ENCODE results near the gene DHRS7. TPM values are rescaled to one million over a fixed set of nuclear protein-coding genes. Genes with fewer than 3 reads are reported as not detected.

The DHRS7 gene
- total RNA-seq, 3 donors from 2014 or later: 85.9 to 92.8 (median 89.8) TPM

DNA sequence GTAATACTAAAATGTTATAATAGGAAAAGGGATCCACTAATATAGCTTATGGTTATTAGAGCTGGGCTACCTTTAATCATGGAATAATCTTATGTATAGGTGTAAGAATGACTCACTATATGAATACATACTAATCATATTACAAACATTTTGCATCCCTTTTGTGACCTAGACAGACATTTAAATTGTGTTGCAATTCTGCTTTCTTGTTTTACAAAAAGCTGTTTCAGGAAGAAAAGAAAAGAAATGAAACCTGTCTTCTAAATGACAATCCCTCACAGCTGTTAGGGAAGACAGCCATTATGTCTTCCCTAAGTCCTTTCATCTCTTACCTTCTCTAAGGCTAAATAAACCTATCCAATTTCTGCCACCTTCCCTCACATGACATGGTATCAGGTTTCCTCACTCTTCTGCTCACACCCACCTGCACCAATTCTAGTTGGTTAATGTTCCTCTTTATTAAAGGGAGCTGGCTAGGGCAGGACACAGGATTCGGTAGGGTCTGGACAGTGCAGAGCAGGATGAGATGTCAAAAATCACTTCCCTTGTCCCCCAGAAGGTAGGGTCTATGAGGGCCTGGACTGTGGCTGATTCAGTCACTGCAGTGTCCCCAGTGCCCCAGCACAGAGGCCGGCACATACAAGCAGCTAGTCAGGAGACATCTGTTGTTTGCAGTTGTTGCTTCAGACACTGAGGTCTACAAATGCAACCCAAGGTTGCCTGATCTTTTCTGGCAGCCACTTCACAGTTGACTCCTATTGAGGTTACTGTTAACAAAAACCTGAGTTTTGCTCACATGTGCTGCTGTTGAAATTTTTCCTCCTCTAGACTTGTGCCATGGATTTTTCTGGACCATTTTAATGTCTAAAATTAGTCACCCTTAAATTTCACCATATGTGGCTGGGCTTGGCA lies 3.7 kb downstream of the DHRS7 start:
- intact Hi-C loops (cut with DNase I; ENCODE audit: low total_unique reads): no loop called here
- TF ChIP-seq, protein P1, sequence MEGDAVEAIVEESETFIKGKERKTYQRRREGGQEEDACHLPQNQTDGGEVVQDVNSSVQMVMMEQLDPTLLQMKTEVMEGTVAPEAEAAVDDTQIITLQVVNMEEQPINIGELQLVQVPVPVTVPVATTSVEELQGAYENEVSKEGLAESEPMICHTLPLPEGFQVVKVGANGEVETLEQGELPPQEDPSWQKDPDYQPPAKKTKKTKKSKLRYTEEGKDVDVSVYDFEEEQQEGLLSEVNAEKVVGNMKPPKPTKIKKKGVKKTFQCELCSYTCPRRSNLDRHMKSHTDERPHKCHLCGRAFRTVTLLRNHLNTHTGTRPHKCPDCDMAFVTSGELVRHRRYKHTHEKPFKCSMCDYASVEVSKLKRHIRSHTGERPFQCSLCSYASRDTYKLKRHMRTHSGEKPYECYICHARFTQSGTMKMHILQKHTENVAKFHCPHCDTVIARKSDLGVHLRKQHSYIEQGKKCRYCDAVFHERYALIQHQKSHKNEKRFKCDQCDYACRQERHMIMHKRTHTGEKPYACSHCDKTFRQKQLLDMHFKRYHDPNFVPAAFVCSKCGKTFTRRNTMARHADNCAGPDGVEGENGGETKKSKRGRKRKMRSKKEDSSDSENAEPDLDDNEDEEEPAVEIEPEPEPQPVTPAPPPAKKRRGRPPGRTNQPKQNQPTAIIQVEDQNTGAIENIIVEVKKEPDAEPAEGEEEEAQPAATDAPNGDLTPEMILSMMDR (IDR thresholded peaks at IDR 0.05): no peak
- TF ChIP-seq POLR2A (IDR thresholded peaks at IDR 0.05) (no peak), POLR2AphosphoS5 (IDR thresholded peaks at IDR 0.05) (peak in 1 of 3 donors; percentile 52)
- Histone ChIP-seq H3K4me1 (peaks cover 0 to 4% of the 10 kb centered on the region in 2 donors), H3K27ac (peak overlapping the region in 1 of 2 donors; percentile 52), H3K4me3 (no peak overlapping the region), H3K27me3 (no peaks in the 10 kb centered on the region), H3K36me3 (no peaks in the 10 kb centered on the region), H3K9me3 (no peaks in the 10 kb centered on the region)
- DNase-seq (ENCODE audit: low spot score in 2 of 2): no peak

DNA sequence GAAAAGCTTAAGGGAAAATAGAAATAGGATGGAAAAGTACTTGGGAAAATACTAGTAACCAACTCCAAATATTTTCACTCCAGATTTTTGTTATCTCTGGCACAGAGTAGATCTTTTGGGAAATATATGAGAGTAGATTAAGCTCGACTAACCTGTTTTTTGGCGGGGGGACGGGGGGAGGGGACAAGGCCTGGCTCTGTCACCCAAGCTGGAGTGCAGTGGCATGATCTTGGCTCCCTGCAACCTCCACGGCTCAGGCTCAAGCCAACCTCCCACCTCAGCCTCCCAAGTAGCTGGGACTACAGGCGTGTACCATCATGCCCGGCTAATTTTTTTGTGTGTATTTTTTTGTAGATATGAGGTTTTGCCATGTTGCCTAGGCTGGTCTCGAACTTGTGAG lies 4.8 kb downstream of the DHRS7 start:
- no peak overlapping the region for H3K4me3 ChIP-seq
- TF ChIP-seq POLR2A (IDR thresholded peaks at IDR 0.05): no peak
- no peak for TF ChIP-seq POLR2AphosphoS5 (IDR thresholded peaks at IDR 0.05)
- no peaks in the 10 kb centered on the region for H3K9me3 ChIP-seq
- no peak for DNase-seq (ENCODE audit: low spot score in 2 of 2)
- intact Hi-C loops (cut with DNase I; ENCODE audit: low total_unique reads): no loop called here
- no peak overlapping the region for H3K27ac ChIP-seq
- no peaks in the 10 kb centered on the region for H3K27me3 ChIP-seq
- no peaks in the 10 kb centered on the region for H3K36me3 ChIP-seq
- peaks cover 0 to 4% of the 10 kb centered on the region in 2 donors for H3K4me1 ChIP-seq

DNA sequence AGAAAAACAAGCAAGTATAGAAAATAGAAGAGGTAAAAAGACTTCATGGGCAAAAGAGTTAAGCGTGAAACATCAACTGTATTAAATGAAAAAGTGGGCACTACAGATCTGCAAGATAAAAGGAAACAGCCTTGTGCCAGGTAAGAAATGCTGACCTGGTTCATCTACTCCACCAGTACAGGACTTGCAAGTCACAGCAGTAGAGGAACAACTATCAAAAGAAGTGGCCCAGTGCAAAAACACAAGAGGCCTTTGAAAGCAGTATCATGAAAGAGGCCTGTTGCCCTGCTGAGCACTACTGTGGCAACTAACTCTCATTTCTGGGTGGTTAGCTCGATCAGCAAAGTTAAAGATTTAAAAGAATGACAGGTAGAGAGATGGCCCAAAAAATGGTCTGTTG lies 10.5 kb downstream of the DHRS7 start:
- DNase-seq (ENCODE audit: low spot score in 2 of 2): no peak
- intact Hi-C loops (cut with DNase I; ENCODE audit: low total_unique reads): no loop called here
- no peak overlapping the region for H3K4me3 ChIP-seq
- no peaks in the 10 kb centered on the region for H3K36me3 ChIP-seq
- H3K27me3 ChIP-seq: no peaks in the 10 kb centered on the region
- no peaks in the 10 kb centered on the region for H3K9me3 ChIP-seq
- TF ChIP-seq POLR2A (IDR thresholded peaks at IDR 0.05) (no peak), POLR2AphosphoS5 (IDR thresholded peaks at IDR 0.05) (no peak)
- TF ChIP-seq, protein P1 (IDR thresholded peaks at IDR 0.05): no peak
- H3K4me1 ChIP-seq: peaks cover 0 to 4% of the 10 kb centered on the region in 2 donors
- H3K27ac ChIP-seq: no peak overlapping the region

DNA sequence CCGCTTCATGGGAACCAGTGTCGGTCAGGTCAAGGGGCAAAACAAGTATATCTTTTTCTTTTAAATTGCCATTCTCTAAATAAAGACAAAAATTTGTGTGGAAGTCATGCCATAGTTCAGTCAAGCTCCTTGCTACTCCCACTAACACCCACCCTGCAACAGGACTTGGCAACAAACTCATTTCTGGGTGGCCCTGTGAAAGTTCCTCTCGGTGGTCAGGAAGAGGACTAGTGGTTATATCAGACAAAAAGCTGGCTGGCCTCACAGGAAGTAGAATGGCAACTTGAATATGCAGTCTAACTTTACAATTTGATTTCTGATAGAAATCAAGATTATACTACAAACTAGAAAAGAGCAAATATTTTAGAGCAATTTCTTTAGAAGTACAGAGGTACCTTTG lies 11.2 kb downstream of the DHRS7 start:
- Histone ChIP-seq H3K4me3 (no peak overlapping the region), H3K9me3 (no peaks in the 10 kb centered on the region), H3K27me3 (no peaks in the 10 kb centered on the region), H3K27ac (no peak overlapping the region), H3K4me1 (no peaks in the 10 kb centered on the region), H3K36me3 (no peaks in the 10 kb centered on the region)
- no peak for DNase-seq (ENCODE audit: low spot score in 2 of 2)
- intact Hi-C loops (cut with DNase I; ENCODE audit: low total_unique reads): no loop called here
- no peak for TF ChIP-seq POLR2AphosphoS5 (IDR thresholded peaks at IDR 0.05)
- TF ChIP-seq, protein P1 (IDR thresholded peaks at IDR 0.05): no peak
- no peak for TF ChIP-seq POLR2A (IDR thresholded peaks at IDR 0.05)

DNA sequence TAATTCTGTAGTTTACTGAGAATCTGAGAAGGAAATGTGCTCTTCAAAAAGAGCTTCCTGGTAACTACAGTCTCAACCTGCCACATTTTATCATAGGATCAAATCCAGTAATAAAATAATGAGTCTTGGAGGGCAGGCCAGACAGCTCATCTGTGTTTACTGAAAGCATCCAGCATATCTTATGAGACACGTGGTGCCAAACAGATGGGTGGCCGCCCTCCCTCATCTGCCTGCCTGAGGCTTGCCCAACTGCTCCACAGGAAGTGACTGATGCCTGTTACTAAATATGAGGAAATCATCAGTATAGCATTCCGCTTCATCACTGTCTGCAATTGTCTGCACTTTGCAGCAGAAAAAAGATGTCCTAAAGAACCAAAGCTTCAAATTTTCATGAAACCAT lies 13.5 kb downstream of the DHRS7 start:
- TF ChIP-seq POLR2AphosphoS5 (IDR thresholded peaks at IDR 0.05) (peak in 2 of 3 donors; percentile 50 to 86), POLR2A (IDR thresholded peaks at IDR 0.05) (no peak)
- Histone ChIP-seq H3K36me3 (no peaks in the 10 kb centered on the region), H3K27me3 (no peaks in the 10 kb centered on the region), H3K4me3 (no peak overlapping the region), H3K27ac (peak overlapping the region; percentile 61 to 62), H3K4me1 (no peaks in the 10 kb centered on the region), H3K9me3 (no peaks in the 10 kb centered on the region)
- DNase-seq (ENCODE audit: low spot score in 2 of 2): peak; percentile 54 to 60
- intact Hi-C loops (cut with DNase I; ENCODE audit: low total_unique reads): no loop called here

DNA sequence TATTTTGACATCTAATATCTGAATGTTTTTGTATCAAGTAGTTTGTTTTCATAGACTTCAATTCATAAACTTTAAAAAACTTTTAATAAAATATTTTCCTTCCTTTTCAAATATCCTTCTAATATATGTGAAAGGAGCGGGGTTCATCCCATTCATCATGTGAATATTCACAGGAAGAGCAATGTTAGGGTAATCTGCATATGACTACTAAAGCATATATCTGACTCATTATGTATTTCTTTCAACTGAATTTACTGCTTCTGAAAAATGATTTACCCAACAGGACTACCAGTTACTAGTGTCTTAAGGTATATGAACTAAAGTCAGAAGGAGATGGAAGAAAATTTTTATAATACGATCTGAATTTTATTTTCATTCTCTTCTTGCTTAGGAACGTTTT lies 30.5 kb downstream of the DHRS7 start:
- Histone ChIP-seq H3K4me3 (no peak overlapping the region), H3K27me3 (no peaks in the 10 kb centered on the region), H3K36me3 (no peaks in the 10 kb centered on the region), H3K27ac (no peak overlapping the region), H3K4me1 (no peaks in the 10 kb centered on the region), H3K9me3 (no peaks in the 10 kb centered on the region)
- intact Hi-C loops (cut with DNase I; ENCODE audit: low total_unique reads): no loop called here
- DNase-seq (ENCODE audit: low spot score in 2 of 2): no peak
- TF ChIP-seq POLR2AphosphoS5 (IDR thresholded peaks at IDR 0.05) (no peak), POLR2A (IDR thresholded peaks at IDR 0.05) (no peak)
- TF ChIP-seq, protein P1 (IDR thresholded peaks at IDR 0.05): no peak

Data from breast epithelium (tissue), 4 donors.